Stimulated activated CD4-positive, alpha-beta T cell treated with anti-CD3 and anti-CD28 coated beads, Interleukin-1b, Interleukin-23, amount 100 ng/mL, for 48 hours (primary cell): ENCODE data around the gene ZIC2.
"Not testable (repeated sequence)": the region's sequence is repeated elsewhere in the genome, so short reads cannot be mapped to it uniquely, and the experiment has no call there.

Source experiments
- DNase-seq: peaks from one replicate; pipeline ENCODE4 v3.0.0-alpha.2; 2020

Gene ZIC2

GRCh38 chr13:100032642-100033041, 51.1 kb downstream of the ZIC2 start:
- DNase-seq = not testable (repeated sequence)

DNA sequence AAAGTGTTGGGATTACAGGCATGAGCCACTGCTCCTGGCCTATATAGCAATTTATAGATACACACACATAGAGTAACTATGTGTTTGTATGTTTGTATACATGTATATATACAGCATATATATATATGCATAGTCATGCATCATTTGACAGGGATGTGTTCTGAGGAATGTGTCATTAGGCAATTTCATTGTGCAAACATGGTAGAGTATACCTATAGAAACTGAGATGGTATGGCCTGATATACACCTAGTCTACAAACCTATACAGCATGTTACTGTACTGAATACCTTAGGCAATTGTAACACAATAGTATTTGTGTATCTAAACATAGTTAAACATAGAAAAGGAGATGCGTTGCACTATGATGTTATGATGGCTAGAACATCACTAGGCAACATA, 54.4 kb downstream of the ZIC2 start:
- DNase-seq = no peak
